Measurements from ENCODE around the gene KRT7.

The KRT7 gene

GRCh38 chr12:52291267-52291935, 58.4 kb downstream of the KRT7 start, which contains the start of gene KRT81:
KRT81 (minus strand) TSS chr12:52291534; CDS start chr12:52291465, 69 bp downstream.
- no peak for TF ChIP-seq CTCF (IDR thresholded peaks at IDR 0.05; ENCODE audit: control insufficient read depth, extremely low read depth, insufficient read depth)

DNA sequence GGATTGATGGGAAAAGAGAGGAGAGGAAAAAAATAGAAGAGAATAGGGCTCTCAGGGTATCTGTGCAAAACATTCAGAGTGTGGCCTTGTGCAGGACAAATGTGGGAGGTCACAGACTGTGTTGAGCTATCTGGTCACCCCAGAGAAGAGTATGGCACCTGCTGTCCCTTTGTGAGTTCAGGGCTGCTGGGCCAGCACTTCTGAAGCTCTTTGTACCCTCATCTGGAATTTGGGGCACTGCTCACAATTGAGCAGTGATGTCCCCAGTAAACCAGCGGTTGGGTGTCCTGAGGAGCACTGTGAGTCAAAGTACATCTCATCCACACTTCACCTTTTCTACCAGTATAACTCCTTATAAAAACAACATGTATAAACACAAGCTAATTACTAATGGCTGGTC, 60.9 kb downstream of the KRT7 start:
- DNase-seq (ENCODE audit: low read depth) = no peak
- no peak overlapping the region for H3K4me3 ChIP-seq (ENCODE audit: low read depth, low read length)

More at GRCh38 chr12:52291267-52291935, 58.4 kb downstream of the KRT7 start, which contains the start of gene KRT81:
- no peak for DNase-seq (ENCODE audit: low read depth)
- H3K4me3 ChIP-seq (ENCODE audit: low read depth, low read length) = no peak within 1 kb of the TSS

DNA sequence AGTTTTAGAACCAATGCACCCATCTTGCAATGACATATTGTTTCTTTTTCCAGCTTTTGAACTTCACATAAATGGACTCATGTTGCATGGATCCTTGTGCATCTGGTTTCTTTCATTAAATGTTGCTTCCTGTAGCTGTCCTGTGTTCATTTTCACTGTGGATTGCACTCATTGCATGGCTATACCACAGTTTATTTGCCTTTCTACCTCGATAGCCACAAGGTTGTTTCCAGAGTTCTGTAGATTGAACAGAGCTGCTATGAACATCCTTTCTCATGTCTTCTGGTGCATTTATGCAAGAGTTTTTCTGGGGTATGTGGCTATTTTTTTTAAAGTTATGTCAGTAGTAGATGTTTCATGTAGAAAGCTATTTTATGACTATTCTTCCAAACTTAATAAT, 61.8 kb downstream of the KRT7 start:
- TF ChIP-seq CTCF (IDR thresholded peaks at IDR 0.05; ENCODE audit: control insufficient read depth, extremely low read depth, insufficient read depth) = no peak
- no peak overlapping the region for H3K4me3 ChIP-seq (ENCODE audit: low read depth, low read length)
- no peak for DNase-seq (ENCODE audit: low read depth)

More for the DNA sequence above, 60.9 kb downstream of the KRT7 start:
- TF ChIP-seq CTCF (IDR thresholded peaks at IDR 0.05; ENCODE audit: control insufficient read depth, extremely low read depth, insufficient read depth) = no peak

DNA sequence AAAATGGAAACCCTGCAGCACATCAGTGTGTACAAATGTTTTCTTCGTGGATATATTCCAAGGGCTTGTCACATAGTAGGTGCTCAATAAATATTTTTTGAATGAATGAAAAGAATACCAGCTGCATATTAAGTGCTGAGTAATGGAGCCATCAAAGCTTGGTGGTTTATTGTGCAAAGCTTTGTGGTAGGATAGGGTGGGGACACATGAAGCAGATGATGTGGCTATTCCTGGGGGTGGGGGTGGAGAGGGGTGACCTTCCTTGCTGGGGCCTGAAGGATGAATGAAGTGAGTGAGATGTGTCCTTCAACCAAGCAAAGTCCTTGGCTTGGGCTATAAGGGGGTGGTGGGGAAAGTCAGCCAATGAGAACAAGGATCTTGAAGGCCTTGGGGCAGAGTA, 62.6 kb downstream of the KRT7 start:
- H3K4me3 ChIP-seq (ENCODE audit: low read depth, low read length) = no peak overlapping the region
- TF ChIP-seq CTCF (IDR thresholded peaks at IDR 0.05; ENCODE audit: control insufficient read depth, extremely low read depth, insufficient read depth) = no peak
- DNase-seq (ENCODE audit: low read depth) = no peak

- H3K4me3 ChIP-seq (ENCODE audit: low read depth, low read length) = no peak overlapping the region
- TF ChIP-seq CTCF (IDR thresholded peaks at IDR 0.05; ENCODE audit: control insufficient read depth, extremely low read depth, insufficient read depth) = no peak
- no peak for DNase-seq (ENCODE audit: low read depth)
These were observed 63.7 kb downstream of the KRT7 start for GRCh38 chr12:52296572-52297215.

Data from LNCaP clone FGC (cell line).